ENCODE measurements around the gene CDKL5.

The CDKL5 gene

DNA sequence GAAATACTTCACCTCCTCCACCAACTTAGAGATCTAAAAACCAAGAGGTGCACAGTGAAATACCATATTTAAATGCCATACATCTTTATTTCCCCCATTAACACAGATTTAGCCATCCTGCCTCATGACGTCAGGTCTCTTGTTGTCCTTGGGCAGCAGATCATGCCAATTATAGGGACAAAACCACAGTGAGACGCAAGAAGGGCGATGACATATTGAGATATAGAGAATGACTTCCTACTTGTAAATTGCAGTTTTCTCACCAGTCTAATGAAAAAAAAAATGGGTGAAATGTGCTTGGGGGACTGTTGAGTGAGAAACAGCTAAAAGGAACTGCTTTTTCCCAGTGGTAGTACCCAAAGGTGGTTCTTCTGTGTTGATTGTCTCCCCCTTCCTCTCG, 222.2 kb downstream of the CDKL5 start:
- no peak for DNase-seq (ENCODE audit: low read depth)

DNA sequence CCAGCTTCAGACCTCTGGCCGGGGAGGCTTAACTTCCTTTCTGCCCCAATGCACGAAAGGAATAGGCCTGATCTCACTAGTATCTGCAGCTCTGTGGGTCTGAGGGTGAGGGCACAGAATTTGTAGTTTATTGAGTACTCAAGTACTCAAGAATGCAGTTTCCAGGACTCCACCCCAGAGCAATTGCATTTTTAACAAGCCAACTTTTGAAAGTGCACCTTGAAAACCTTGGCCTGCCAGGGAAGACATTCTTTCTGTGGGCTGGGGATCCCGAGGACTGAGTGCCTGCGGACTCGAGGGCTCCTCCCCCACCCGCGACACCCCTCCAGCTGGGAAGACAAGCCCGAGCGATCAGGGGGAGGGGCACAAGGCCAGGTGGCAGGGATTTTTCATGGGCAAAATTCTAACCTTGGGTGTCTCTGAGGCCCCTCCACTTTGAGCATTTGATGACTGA, 224.1 kb downstream of the CDKL5 start:
- no peak for DNase-seq (ENCODE audit: low read depth)

DNA sequence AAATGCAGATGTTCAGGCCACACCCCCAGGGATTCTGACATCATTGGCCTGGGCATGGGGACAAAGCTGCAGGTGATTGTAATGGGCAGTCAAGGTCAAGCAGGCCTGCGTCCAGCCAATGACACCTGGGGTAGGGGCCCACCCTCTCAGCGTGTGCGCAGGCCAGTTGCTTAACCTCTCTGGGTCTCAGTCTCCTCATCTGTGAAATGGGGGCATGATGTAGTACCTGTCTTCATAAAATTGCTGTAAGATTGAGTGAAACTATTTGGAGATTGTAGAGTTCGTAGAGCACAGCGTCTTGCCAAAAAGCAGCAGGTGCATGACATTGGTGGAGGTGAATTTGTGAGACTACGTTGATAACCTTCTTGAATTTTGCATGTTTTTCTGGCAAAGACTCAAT, 225.3 kb downstream of the CDKL5 start:
- DNase-seq (ENCODE audit: low read depth): no peak

DNA sequence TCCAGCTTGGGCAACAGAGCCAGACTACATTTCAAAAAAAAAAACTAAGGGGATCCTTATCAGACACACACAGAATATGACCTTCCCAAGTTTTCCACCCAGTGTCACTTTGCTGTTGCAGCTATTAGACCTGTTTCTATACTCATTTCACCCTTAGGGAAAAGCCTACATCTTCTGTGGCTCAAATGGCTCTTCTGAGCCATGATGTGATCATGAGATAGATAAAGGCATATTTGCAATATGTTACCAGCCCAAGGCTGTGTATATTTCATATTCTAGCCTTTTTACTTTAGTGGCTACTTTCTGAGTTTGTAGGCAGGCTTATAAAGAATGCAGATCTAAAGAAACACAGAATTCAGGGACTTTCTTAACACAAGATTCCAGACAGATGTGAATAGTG, 227.2 kb downstream of the CDKL5 start:
- no peak for DNase-seq (ENCODE audit: low read depth)

DNA sequence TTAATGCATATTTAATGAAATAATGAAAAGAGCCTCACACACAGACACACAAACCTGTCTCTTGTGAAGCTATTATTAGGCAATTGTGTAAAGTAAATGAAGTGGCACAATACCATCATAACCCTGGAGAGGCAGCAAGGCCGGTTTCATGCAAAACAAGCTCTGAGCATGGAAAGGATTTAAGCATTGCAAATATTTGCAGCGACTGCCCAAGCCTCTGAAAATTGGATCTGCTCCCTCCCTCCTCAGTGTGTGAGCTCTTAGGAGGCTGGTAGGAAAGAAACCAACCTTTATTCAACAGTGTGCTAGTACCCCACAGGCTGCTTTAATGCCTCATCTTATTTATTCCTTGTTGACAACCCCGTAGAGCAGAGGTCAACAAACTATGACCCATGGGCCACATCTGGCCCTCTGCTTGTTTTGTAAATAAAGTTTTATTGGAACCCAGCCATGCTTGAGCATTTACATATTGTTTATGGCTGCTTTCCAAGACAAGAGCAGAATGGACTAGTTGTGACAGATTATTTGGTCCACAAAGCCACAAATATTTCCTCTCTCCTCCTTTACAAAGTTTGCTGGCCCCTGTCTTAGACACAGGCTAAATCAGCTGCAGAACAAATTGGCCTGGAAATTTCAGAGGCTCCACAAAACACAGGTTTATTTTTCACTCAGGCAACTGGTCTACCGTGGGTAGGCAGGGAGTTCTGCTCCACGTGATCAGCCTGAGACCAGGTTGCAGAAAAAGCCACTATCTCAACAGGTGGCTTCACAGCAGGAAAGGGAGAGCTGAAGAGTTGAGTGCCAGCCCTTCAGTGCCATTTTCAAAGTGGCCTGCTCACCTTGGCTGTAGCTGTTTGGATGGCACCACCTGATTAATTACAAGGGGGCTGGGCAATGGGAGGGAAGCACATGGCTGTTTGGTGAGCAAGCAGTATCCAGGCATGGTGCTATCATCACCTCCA, 229.7 kb downstream of the CDKL5 start:
- DNase-seq (ENCODE audit: low read depth): peak; percentile 12

DNA sequence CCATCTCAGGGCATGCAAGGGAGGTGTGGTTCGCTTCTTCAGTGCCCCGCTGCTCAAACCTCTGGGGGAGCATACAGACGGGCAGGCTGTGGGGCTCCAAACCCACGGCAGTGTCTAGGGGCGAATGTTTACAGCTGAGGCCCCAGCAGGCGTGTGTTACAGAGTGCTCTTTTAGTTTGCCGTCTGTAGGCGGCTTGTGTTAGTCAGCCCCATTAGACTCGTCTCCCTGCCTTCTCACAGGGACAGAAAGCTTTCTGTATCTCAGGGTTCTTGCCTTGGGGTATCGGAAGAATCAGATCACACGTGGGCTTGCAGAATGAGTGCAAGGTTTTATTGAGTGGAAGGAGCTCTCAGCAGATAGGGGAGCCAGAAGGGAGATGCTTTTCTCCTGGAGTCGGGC, 235.9 kb downstream of the CDKL5 start:
- no peak for DNase-seq (ENCODE audit: low read depth)

DNA sequence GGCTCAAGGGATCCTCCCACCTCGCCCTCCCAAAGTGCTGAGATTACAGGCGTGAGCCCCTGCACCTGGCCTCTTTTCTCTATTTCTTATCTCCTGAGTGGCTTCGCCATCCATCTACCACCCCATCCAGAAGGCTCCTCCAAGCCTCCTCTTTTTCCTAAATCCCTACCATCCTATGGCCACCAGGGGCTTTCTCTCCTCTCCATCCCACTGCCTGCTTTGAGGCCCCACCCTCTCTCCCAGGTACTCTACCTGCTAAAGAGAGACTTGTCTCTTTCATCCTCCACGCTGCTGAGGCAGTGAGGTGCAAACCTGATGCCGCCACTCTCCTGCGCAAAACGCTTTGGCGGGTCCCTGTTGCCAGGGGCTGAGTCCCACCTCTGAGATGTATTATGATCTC, 239.5 kb downstream of the CDKL5 start:
- no peak for DNase-seq (ENCODE audit: low read depth)

DNA sequence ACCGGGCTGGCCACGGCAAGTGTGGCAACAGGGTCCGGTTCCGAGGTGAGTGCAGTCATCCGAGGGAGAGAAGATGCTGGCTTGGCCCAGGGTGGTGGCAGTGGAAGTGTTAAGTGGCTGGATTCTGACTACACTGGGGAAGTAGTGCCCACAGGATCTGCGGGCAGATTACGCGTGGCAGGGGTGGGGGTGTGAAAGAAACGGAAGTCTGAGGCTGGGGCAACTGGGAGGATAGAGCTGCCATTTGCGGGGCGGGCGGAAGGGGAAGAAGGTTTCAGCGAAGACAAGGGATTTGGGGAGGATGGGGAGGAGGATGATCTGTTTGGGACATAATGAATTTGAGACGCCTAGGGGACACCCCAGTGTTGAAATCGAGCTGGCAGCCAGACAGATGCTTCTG, 241.2 kb downstream of the CDKL5 start:
- DNase-seq (ENCODE audit: low read depth): no peak

DNA sequence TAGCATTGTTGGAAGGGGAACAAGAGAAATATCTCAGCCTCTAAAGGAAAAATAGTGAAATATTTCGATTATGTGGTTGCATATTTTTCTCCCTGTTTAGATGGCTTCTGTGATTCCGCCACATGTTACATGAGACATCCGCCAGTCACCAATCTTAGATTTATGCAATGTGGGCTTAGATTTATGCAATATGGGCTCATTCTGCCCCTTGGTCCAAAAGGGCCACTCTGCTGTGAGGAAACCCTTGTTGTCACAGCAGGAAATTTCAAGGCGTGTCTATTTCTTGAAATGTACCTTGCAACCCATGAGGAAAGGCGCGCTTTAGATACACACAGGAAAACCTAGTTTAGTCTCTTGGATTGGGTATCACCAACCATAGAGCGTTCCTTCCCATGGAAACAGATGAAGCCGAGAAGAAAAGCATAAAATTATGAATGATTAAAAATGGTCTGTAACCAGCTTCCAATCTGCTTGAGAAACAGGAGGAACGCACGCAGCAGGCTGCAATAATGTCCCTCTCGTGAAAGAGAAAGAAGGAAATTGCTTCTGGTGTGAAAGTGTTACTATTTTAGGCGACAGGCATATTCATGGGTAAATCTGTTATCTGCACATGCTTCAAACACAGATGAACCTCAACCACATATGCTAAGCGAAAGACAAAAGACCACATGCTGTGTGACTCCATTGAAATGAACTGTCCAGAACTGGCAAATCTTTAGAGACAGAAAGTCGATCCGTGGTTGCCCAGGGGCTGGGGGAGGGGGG, 242.8 kb downstream of the CDKL5 start:
- no peak for DNase-seq (ENCODE audit: low read depth)

DNA sequence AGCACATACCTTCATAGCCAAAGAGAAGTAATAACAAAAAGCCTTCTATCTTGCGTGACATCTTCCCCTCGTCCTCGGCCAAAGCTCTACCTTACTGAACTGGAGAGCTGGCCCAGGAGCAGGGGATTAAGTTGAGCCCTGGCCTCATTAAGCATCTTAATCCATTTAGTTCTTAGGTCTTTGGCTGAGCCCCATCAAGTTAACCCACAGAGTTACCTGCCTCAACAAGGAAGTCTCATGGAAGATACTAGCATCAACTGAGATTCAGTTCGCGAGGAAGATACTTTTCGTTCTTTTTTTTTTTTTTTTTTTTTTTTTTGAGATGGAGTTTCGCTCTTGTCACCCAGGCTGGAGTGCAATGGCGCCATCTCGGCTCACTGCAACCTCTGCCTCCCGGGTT, 246.6 kb downstream of the CDKL5 start, which contains the start of gene RS1:
TSS of gene RS1 (minus strand) at position 101 of the 400 bp plus-strand sequence. CDS start at position 61, 40 bp downstream.
- no peak for DNase-seq (ENCODE audit: low read depth)

DNA sequence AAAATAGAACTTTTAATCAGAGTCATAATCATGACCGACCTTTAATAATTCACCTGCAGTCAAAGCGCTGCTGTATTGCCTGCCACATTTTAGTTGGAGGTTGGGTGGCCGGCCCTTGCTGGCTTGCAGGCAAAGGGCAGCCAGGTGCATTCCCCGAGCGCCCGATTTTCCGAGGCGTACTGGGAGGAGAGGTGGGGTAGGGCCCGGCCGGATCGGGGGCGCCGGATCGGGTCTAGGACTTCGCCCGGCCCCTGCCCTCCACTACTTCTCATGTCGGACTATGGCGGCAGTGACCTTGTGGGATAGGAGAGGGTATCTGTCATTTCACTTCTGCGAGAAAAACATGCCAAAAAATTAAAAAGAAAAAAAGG, 249.0 kb downstream of the CDKL5 start:
- DNase-seq (ENCODE audit: low read depth): no peak

DNA sequence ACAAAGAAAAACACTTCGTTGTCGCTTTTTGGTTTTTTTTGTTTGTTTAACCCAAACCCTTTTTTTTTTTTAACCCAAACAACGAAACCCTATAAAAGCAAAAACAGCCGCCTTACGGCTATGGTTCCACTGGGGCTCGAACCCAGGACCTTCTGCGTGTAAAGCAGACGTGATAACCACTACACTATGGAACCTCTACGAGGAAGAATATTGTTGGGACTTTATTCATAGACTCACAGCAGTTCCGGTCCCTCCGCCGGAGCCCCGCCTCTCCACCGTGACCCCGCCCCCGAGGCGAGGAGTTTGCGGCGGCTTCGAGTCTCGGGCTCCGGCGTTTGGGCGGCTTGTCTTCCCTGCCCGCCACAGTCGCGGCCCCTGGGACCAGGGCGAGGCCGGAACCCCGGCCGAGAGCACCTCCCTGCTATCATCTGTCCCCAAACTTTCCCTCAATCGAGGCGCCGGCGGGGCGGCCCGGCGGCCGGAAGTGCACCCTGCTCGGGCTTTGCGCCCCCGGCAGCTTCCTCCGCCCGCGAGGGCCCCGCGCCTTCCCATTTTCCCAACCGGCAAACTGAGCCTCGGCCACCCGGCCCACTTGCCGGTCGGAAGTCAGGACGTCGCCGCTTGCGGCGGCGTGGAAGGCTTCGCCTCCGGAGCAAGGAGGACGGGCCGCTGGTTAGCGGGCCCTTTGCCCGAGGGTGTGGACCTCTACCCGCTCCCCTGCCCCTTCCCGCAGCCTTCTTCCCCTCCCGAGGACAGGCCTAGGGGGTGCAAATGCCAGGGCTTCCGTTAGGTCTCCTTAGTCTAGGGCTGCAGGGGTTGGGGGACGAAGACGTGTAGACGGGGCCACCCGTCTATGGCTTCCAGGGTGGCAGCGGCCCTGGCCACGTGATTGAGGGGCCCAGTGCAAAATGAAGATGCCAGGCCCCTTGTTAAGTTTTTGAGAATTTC, 249.7 kb downstream of the CDKL5 start:
- peak; percentile 36 for DNase-seq (ENCODE audit: low read depth)

DNA sequence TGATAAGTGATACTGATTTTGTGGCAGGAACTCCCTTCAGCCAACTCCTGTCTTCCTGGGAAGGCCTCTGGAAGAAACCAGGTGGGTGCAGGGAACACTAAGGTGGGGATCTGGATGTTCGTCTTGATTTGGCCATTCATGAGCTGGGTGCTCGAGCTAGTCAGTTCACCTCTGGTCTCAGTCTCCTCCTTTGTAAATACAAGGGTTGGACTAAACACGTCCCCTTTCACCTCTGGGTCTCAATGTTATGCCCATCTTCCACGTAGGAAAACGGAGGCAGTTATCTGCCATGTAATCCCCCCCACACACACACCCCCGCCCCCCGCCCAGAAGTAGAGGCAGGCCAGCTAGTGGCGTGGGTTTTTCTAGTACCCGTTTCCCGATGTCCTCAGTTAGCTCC, 250.6 kb downstream of the CDKL5 start:
- DNase-seq (ENCODE audit: low read depth): no peak

DNA sequence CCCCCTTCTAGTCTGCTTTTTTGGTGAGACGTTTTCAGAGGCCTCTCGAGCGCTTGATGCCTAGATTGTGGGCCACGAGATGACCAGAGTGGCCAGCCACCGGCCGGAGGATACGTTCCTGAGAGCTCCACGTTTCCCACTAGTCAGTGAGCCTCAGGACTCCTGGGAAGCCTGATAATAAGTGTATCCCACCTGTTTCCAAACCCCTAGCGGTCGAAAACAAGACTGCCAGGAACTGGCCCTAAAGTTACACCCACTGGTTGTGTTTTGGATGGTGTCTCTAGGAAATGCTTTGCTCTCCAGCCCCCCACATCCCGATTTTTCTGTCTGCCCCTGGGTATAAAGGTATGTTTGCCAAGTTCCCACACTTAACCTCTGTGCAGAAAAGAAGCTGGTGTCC, 251.1 kb downstream of the CDKL5 start:
- no peak for DNase-seq (ENCODE audit: low read depth)

DNA sequence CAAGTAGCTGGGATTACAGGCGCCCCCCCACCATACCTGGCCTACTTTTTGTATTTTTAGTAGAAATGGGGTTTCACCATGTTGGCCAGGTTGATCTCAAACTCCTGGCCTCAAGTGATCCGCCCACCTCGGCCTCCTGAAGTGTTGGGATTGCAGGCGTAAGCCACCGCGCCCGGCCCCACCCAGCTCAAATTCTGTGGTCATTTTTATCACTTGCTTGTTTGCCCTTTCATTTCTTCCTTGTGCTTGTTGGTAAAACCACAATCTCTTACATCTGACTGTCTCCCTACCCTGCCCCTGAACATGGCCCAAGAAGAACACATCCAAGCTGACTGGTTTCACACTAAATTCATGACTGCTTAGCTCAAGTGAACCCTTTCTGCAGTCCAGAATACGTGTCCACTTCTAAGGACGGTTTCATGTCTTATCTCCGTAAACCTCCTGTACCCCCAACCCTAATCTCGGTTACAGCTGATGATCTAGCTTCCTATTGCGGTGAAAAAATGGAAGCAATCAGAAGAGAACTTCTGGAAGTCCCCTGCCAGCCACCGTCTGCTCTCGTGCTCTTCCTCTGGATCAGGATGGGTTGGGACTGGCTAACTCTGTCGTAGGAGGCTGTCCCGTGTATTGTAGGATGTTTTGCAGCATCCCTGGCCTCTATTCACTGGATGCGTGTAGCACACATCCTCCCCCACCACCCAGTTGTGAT, 251.9 kb downstream of the CDKL5 start:
- DNase-seq (ENCODE audit: low read depth): no peak

DNA sequence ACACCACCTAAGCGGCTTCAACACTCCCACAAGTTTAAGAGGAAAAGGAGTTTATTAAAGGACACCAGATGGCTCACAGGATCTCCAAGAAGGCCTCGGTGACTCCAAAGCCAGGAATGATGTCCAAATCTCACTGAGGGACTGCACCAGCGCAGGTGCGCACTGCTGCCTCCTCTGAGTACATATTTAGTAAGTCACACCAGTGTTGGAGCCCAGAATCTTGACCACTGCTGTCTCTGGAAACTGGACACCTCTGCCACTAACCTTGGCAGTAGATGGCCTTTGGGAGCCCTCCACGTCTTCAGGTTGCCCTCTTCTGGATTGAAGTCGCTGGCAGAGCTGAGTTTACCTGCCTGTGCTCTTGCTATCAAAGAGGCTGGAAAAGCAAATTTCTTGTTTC, 256.6 kb downstream of the CDKL5 start:
- DNase-seq (ENCODE audit: low read depth): no peak

DNA sequence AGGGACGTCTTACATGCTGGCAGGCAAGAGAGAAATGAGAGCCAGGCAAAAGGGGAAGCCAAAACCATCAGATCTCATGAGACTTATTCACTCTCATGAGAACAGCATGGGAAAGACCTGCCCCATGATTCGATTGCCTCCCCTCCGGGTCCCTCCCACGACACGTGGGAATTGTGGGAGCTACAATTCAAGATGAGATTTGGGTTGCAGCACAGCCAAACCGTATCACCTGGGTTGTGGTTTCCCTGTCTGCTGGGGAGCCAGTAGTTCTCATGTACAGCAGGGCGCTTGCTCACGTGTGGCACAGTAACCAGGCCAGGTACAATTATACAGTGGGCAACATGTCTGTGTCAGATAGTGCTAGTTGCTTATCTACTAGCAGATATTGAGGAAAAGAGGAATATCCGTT, 257.6 kb downstream of the CDKL5 start:
- no peak for DNase-seq (ENCODE audit: low read depth)

DNA sequence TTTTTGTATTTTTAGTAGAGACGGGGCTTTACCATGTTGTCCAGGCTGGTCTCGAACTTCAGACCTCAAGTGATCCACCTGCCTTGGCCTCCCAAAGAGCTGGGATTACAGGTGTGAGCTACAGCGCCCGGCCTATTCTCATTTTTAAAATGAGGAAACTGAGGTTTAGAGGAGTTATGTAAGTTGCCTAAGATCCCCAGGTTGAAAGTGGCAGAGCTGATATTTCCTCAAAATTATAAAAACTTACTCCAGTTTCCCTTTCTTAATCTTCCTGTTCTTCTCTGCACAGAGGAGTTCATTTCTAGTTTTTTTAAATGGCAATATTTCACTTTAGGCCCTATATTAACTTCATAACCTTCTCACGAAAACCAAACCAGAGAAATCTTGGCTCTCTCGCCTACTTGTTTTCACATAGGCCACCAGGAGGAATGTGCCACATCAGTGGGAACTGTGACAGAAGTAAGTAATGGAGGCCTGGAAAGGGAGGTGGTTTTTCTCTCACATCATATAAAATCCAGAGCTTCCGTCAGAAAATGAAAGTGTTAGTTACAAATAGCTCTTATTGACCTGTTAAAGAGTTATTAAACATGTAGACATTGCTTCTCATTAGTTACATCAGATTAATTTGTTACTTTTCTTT, 262.6 kb downstream of the CDKL5 start:
- no peak for DNase-seq (ENCODE audit: low read depth)

DNA sequence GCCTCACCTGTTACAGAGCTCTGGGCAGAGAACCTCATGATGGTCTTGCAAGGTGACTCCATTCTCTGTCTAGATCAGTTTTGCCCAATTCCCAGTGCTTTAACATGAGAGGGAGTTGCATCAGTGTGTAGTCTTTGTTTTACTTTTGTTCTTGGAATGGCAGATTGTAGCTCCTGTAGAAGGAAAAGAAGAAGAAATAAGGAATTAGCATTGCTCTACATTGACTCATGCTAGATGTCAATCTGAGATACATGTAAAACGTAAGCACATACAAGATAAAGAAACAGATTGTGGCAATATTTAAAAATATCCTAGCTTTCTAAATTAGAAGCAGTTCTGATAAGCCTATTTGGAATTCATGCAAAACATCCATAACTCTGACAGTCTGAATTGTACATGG, 266.0 kb downstream of the CDKL5 start:
- no peak for DNase-seq (ENCODE audit: low read depth)

DNA sequence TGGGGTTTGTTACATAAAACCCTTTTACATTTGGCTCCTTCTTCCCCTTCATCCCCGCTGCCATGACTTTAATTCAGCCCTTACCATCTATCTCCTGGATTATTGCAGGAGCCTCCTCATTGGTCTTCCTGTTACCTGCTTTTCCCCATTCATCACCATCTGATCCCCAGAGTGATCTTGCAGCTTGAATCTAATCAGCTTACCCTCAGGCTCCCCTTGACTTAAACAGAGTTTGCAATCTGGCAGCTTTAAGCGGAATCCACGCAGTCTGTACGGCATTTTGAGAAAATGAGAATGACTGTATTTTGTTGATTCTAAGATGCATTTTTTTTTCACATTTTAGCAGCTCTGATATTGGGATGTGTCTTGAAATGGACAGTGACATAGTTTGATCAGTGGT, 267.1 kb downstream of the CDKL5 start:
- DNase-seq (ENCODE audit: low read depth): no peak

DNA sequence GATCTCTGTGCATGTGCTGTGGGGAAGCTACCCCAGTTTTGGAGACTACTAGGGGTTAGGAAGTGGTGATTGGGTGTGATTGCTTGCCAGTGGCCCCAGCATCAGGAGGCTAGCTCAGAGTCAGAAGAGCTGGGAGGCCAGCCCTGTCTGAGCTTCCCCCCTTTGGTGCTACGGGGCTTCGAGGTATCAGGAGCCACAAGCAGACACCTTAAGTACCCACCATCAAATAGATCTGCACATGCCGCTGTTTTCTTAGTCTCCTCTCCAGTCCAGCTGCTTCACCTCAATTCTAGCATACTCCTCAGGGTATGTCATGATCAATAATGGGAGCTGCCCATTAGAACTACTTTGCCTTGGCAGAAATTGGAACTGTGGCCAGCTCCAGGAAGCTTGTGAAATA, 271.2 kb downstream of the CDKL5 start:
- DNase-seq (ENCODE audit: low read depth): no peak
